K562 (cell line): Measurements from ENCODE around the gene RFPL4A. TPM values are rescaled to one million over a fixed set of nuclear protein-coding genes. Genes with fewer than 3 reads are reported as not detected.

ENCODE experiments used
- ARID1B ChIP-seq: fragments of 450-650 bp; IDR thresholded peaks from 2 replicates; pipeline ENCODE4 v1.6.1; 2016; ENCODE audit warnings: antibody characterized with exemption, mild to moderate bottlenecking, inconsistent platforms
- BHLHE40 ChIP-seq: IDR thresholded peaks from 2 replicates; pipeline ENCODE4 v1.6.1; 2011; ENCODE audit warnings: low read length, improper control_type of control experiment
- ELF2 ChIP-seq: fragments of 250-450 bp; sonication (Bioruptor Pico); IDR thresholded peaks from 2 replicates; pipeline ENCODE4 v1.5.0; 2021; ENCODE audit warnings: mild to moderate bottlenecking
- FOXA1 ChIP-seq: fragments of 450-650 bp; IDR thresholded peaks from 2 replicates; pipeline ENCODE4 v1.6.1; 2016; ENCODE audit warnings: mild to moderate bottlenecking, borderline replicate concordance
- KAT7 ChIP-seq: sonication (generic); formaldehyde crosslinking; IDR thresholded peaks from 2 replicates; pipeline ENCODE4 v1.8.0; 2022; ENCODE audit warnings: missing genetic modification reagents, mild to moderate bottlenecking, borderline replicate concordance
- MCM2 ChIP-seq: fragments of 450-650 bp; IDR thresholded peaks from 2 replicates; pipeline ENCODE4 v1.6.1; 2017; ENCODE audit warnings: low read depth, mild to moderate bottlenecking
- NONO ChIP-seq, 2 experiments: fragments of 200-400 bp in 1 of 2; fragments of 450-650 bp in 1 of 2; formaldehyde crosslinking in 1 of 2; IDR thresholded peaks; 2 replicates each; pipeline ENCODE4 v1.6.1; 2017; ENCODE audit warnings: low read depth in 2 of 2, mild to moderate bottlenecking in 2 of 2, moderate library complexity in 2 of 2, low read length in 1 of 2
- NR3C1 ChIP-seq: sonication (generic); formaldehyde crosslinking; IDR thresholded peaks from 2 replicates; pipeline ENCODE4 v1.8.1; 2022; ENCODE audit warnings: missing genetic modification reagents
- SOX6 ChIP-seq: fragments of 450-650 bp; IDR thresholded peaks from 2 replicates; pipeline ENCODE4 v1.6.1; 2014; ENCODE audit warnings: mild to moderate bottlenecking
- TEAD4 ChIP-seq, 2 experiments: sonication (generic) in 1 of 2; formaldehyde crosslinking in 1 of 2; IDR thresholded peaks; 2 replicates each; pipeline versions ENCODE4 v1.6.1 to v1.8.0; 2012 to 2022; ENCODE audit warnings: borderline replicate concordance in 1 of 2, inconsistent platforms in 1 of 2, low read length in 1 of 2, mild to moderate bottlenecking in 1 of 2, missing genetic modification reagents in 1 of 2
- TFAM ChIP-seq: fragments of 250-450 bp; sonication (Bioruptor Pico); conservative IDR thresholded peaks from 2 replicates; pipeline ENCODE4 v1.5.0; 2021; ENCODE audit warnings: mild to moderate bottlenecking, moderate library complexity
- ZFX ChIP-seq: sonication (generic); formaldehyde crosslinking; IDR thresholded peaks from 2 replicates; pipeline ENCODE4 v1.8.0; 2022; ENCODE audit warnings: mild to moderate bottlenecking, missing genetic modification reagents, moderate library complexity
- ZNF217 ChIP-seq: sonication (generic); formaldehyde crosslinking; IDR thresholded peaks from 2 replicates; pipeline ENCODE4 v1.8.0; 2022; ENCODE audit warnings: mild to moderate bottlenecking, missing genetic modification reagents
- ZNF224 ChIP-seq: sonication (generic); formaldehyde crosslinking; IDR thresholded peaks from 2 replicates; pipeline ENCODE4 v1.8.0; 2022; ENCODE audit warnings: mild to moderate bottlenecking, missing genetic modification reagents
- ZNF274 ChIP-seq: IDR thresholded peaks from 2 replicates; pipeline ENCODE4 v1.6.1; 2011; ENCODE audit warnings: low read depth, mild to moderate bottlenecking, low read length, moderate library complexity, borderline replicate concordance
- polyA plus RNA-seq, 8 experiments: library from polyadenylated mRNA; depleted of rRNA in 4 of 8; stranded (reverse) in 5 of 8; unstranded in 3 of 8; fragments of >200 nt; fragmentation: Nextera tagmentation in 2 of 8; fragmentation: Illumina TruSeq in 1 of 8; extraction: Ambion mirVana in 2 of 8; extraction: Trizol in 1 of 8; gene quantifications; 2 replicates each; pipeline versions ENCODE4 v1.2.1 to v1.2.3, GENCODE V29; 2011 to 2014; ENCODE audit warnings: inconsistent platforms in 1 of 8, missing spikeins in 1 of 8
- total RNA-seq, 7 experiments: library from RNA; depleted of rRNA in 6 of 7; stranded (reverse); fragments of >200 nt in 6 of 7; fragmentation: Illumina TruSeq in 2 of 7; extraction: Trizol in 2 of 7; gene quantifications; 2 replicates each; pipeline versions ENCODE4 v1.2.1 to v1.2.3, GENCODE V29; 2011 to 2021; ENCODE audit warnings: low replicate concordance in 1 of 7
- TF ChIP-seq, protein P1 (sequence below): fragments of 200-800 bp; sonication (Bioruptor generic); IDR thresholded peaks from 2 replicates; pipeline ENCODE4 v1.6.1; 2016; ENCODE audit warnings: missing genetic modification characterization, missing compliant biosample characterization
- TF ChIP-seq, protein P2 (sequence below): fragments of 250-450 bp; sonication (Bioruptor Pico); IDR thresholded peaks from 2 replicates; pipeline ENCODE4 v1.4.0; 2020

RFPL4A gene
- total and polyA plus RNA-seq, 9 of the 15 experiments (the other 6 are each of a cell fraction or from before 2014, with no cell fraction given) = 0.13 to 1.1 (median 0.23) TPM; not detected in 1

DNA sequence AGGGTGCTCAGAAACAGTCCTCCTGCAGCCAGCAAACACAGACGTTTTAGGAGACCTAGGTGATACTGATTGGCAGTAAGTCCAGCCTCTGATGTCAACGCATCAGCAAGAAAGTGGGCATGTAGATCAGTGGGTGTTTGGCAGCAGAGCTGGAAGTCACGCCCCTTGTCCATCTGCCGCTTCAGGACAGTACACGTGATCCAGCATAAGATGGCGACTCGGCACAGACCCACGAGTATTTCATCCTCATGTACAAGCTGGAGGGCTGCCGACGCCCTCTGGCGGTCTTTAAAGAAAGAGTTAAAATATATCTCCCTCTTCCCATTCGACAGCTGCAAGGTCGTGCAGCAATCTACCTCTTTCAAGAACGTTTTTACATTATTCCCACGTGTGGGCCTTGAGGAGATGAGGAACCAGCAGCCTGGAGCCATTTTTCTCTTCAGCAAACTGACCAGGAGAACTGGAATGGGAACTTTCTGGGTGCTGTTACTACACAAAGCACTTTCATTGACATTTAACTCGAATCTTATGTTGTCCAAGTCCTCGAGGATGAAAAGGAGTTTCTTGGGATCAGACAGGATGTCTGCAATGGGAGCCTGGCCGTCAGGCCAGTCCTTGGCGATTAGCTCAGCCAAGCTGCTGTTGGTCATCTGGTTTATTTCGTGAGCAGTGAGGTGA, 50.6 kb downstream of the RFPL4A start (continued):
- TF ChIP-seq, protein P1, sequence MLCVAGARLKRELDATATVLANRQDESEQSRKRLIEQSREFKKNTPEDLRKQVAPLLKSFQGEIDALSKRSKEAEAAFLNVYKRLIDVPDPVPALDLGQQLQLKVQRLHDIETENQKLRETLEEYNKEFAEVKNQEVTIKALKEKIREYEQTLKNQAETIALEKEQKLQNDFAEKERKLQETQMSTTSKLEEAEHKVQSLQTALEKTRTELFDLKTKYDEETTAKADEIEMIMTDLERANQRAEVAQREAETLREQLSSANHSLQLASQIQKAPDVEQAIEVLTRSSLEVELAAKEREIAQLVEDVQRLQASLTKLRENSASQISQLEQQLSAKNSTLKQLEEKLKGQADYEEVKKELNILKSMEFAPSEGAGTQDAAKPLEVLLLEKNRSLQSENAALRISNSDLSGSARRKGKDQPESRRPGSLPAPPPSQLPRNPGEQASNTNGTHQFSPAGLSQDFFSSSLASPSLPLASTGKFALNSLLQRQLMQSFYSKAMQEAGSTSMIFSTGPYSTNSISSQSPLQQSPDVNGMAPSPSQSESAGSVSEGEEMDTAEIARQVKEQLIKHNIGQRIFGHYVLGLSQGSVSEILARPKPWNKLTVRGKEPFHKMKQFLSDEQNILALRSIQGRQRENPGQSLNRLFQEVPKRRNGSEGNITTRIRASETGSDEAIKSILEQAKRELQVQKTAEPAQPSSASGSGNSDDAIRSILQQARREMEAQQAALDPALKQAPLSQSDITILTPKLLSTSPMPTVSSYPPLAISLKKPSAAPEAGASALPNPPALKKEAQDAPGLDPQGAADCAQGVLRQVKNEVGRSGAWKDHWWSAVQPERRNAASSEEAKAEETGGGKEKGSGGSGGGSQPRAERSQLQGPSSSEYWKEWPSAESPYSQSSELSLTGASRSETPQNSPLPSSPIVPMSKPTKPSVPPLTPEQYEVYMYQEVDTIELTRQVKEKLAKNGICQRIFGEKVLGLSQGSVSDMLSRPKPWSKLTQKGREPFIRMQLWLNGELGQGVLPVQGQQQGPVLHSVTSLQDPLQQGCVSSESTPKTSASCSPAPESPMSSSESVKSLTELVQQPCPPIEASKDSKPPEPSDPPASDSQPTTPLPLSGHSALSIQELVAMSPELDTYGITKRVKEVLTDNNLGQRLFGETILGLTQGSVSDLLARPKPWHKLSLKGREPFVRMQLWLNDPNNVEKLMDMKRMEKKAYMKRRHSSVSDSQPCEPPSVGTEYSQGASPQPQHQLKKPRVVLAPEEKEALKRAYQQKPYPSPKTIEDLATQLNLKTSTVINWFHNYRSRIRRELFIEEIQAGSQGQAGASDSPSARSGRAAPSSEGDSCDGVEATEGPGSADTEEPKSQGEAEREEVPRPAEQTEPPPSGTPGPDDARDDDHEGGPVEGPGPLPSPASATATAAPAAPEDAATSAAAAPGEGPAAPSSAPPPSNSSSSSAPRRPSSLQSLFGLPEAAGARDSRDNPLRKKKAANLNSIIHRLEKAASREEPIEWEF = no peak
- no peak for TF ChIP-seq SOX6
- no peak for TF ChIP-seq ZNF274
- TF ChIP-seq BHLHE40 = peak; percentile 70; the same call in 1 of the 2 replicates
- TF ChIP-seq NR3C1 (CRISPR knock-in tag) = no peak
- TF ChIP-seq KAT7 = no peak
- no peak for TF ChIP-seq NONO (IDR thresholded peaks at IDR 0.05; ENCODE audit: low read depth in 2 of 2, low read length in 1 of 2)
- no peak for TF ChIP-seq ARID1B
- no peak for TF ChIP-seq ZNF224 (CRISPR knock-in tag)
- no peak for TF ChIP-seq FOXA1
- no peak for TF ChIP-seq MCM2
- no peak for TF ChIP-seq ZNF217 (CRISPR knock-in tag)
- TF ChIP-seq ELF2 (CRISPR knock-in tag) = no peak
- peak; percentile 27; the same call in 1 of the 2 replicates for TF ChIP-seq TEAD4 (IDR thresholded peaks at IDR 0.05; ENCODE audit: low read length)
- no peak for TF ChIP-seq TEAD4 (CRISPR knock-in tag; IDR thresholded peaks at IDR 0.05; ENCODE audit: borderline replicate concordance)
- TF ChIP-seq TFAM (CRISPR knock-in tag) = no peak
- TF ChIP-seq, protein P2, sequence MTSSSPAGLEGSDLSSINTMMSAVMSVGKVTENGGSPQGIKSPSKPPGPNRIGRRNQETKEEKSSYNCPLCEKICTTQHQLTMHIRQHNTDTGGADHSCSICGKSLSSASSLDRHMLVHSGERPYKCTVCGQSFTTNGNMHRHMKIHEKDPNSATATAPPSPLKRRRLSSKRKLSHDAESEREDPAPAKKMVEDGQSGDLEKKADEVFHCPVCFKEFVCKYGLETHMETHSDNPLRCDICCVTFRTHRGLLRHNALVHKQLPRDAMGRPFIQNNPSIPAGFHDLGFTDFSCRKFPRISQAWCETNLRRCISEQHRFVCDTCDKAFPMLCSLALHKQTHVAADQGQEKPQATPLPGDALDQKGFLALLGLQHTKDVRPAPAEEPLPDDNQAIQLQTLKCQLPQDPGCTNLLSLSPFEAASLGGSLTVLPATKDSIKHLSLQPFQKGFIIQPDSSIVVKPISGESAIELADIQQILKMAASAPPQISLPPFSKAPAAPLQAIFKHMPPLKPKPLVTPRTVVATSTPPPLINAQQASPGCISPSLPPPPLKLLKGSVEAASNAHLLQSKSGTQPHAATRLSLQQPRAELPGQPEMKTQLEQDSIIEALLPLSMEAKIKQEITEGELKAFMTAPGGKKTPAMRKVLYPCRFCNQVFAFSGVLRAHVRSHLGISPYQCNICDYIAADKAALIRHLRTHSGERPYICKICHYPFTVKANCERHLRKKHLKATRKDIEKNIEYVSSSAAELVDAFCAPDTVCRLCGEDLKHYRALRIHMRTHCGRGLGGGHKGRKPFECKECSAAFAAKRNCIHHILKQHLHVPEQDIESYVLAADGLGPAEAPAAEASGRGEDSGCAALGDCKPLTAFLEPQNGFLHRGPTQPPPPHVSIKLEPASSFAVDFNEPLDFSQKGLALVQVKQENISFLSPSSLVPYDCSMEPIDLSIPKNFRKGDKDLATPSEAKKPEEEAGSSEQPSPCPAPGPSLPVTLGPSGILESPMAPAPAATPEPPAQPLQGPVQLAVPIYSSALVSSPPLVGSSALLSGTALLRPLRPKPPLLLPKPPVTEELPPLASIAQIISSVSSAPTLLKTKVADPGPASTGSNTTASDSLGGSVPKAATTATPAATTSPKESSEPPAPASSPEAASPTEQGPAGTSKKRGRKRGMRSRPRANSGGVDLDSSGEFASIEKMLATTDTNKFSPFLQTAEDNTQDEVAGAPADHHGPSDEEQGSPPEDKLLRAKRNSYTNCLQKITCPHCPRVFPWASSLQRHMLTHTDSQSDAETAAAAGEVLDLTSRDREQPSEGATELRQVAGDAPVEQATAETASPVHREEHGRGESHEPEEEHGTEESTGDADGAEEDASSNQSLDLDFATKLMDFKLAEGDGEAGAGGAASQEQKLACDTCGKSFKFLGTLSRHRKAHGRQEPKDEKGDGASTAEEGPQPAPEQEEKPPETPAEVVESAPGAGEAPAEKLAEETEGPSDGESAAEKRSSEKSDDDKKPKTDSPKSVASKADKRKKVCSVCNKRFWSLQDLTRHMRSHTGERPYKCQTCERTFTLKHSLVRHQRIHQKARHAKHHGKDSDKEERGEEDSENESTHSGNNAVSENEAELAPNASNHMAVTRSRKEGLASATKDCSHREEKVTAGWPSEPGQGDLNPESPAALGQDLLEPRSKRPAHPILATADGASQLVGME (CRISPR knock-in tag) = no peak
- no peak for TF ChIP-seq ZFX (CRISPR knock-in tag)
